Ovary (tissue), 9 donors: ENCODE measurements around the gene SBK2. TPM values are rescaled to one million over a fixed set of nuclear protein-coding genes. Genes with fewer than 3 reads are reported as not detected.

Source experiments
- DNase-seq, 5 donors: peaks; one replicate each; pipeline ENCODE4 v3.0.0-alpha.2; 2019 to 2020
- H3K27ac ChIP-seq, 2 donors: fragments of 200-600 bp; one replicate each; pipeline versions ENCODE4 v1.5.1 to v1.8.0; 2019 to 2022
- H3K27me3 ChIP-seq: fragments of 200-600 bp; one replicate; pipeline ENCODE4 v1.8.0; 2022
- H3K36me3 ChIP-seq: fragments of 200-600 bp; sonication (generic); one replicate; pipeline ENCODE4 v1.5.1; 2019
- H3K4me1 ChIP-seq: one replicate; pipeline ENCODE4 v1.8.1; 2013; ENCODE audit warnings: mild to moderate bottlenecking, moderate library complexity; ENCODE audit not compliant: insufficient read depth
- H3K4me3 ChIP-seq: fragments of 200-600 bp; sonication (generic); one replicate; pipeline ENCODE4 v1.5.1; 2017
- H3K9me3 ChIP-seq, 2 donors: fragments of 200-600 bp in 1 of 2; sonication (generic) in 1 of 2; one replicate each; pipeline versions ENCODE4 v1.5.1 to v1.8.1; 2013 to 2019; ENCODE audit warnings: mild to moderate bottlenecking in 1 of 2, moderate library complexity in 1 of 2
- EP300 ChIP-seq: sonication (generic); formaldehyde crosslinking; IDR thresholded peaks from one replicate; pipeline ENCODE4 v1.6.1; 2017; ENCODE audit warnings: antibody characterized with exemption
- POLR2A ChIP-seq: fragments of 450-650 bp; IDR thresholded peaks from one replicate; pipeline ENCODE4 v1.6.1; 2017; ENCODE audit warnings: antibody characterized with exemption, mild to moderate bottlenecking, moderate library complexity
- WGBS, 3 donors: extraction: QIAGEN DNeasy Blood & Tissue Kit in 1 of 3; methylation state at CpG; one replicate each; pipeline versions ENCODE4 v1.1.5 to v1.1.7; 2013 to 2017; 5-methylcytosine and 5-hydroxymethylcytosine counted together
- intact Hi-C, 4 donors: fragments of 100-400 bp; cut with DNase I; formaldehyde crosslinking; loops; one replicate each; pipeline versions ENCODE4 v1.11.0 to v1.15.1; 2022 to 2023
- polyA plus RNA-seq, 2 donors: library from polyadenylated mRNA; stranded (reverse); fragments of 200-250 nt in 1 of 2; fragments of 350-450 nt in 1 of 2; fragmentation: Illumina TruSeq in 1 of 2; extraction: RNeasy Lipid Tissue Mini Kit (QIAGEN cat#74804) in 1 of 2; gene quantifications; one replicate each; pipeline ENCODE4 v1.2.3, GENCODE V29; 2013 to 2014
- total RNA-seq, 7 donors: library from RNA; depleted of rRNA in 2 of 7; stranded (reverse); fragments of >200 nt in 2 of 7; fragmentation: NEBNext Ultra II Directional in 3 of 7; extraction: Animal tissue kit (Norgen Biotek cat#: 25700) in 3 of 7; gene quantifications; one replicate each; pipeline versions ENCODE4 v1.1.0 to v1.2.4, GENCODE V29; 2016 to 2023
- TF ChIP-seq, protein P1 (sequence below), 3 donors: fragments of 450-650 bp in 2 of 3; fragments of 200-600 bp in 1 of 3; IDR thresholded peaks; one replicate each; pipeline versions ENCODE4 v1.5.1 to v1.8.0; 2016 to 2022; ENCODE audit warnings: antibody characterized with exemption in 3 of 3, mild to moderate bottlenecking in 1 of 3
- donor health status: DM: no; HTN: no; CAD: no; lungs with moderate emphysema.
- donor health status: DM: no; HTN: no; CAD: no.
- donor health status: Bipolar disorder and iron deficiency.
- donor health status: DM: yes; HTN: yes; CAD: no.
- donor health status: DM: no; HTN: no; CAD: no.
- donor health status: DM: yes; HTN: yes; CAD: no.

Gene SBK2
- total and polyA plus RNA-seq, 9 donors = 0.20 to 1.0 TPM; not detected in 7

GRCh38 chr19:55538132-55538531, 1.2 kb upstream of the SBK2 start:
- Histone ChIP-seq H3K4me1 (no peaks in the 10 kb centered on the region), H3K27me3 (no peaks in the 10 kb centered on the region), H3K36me3 (no peaks in the 10 kb centered on the region), H3K9me3 (no peaks in the 10 kb centered on the region), H3K27ac (no peak overlapping the region), H3K4me3 (no peak overlapping the region)
- DNase-seq = no peak
- intact Hi-C loops = no loop called here
- TF ChIP-seq EP300 (no peak), POLR2A (no peak)
- TF ChIP-seq, protein P1, sequence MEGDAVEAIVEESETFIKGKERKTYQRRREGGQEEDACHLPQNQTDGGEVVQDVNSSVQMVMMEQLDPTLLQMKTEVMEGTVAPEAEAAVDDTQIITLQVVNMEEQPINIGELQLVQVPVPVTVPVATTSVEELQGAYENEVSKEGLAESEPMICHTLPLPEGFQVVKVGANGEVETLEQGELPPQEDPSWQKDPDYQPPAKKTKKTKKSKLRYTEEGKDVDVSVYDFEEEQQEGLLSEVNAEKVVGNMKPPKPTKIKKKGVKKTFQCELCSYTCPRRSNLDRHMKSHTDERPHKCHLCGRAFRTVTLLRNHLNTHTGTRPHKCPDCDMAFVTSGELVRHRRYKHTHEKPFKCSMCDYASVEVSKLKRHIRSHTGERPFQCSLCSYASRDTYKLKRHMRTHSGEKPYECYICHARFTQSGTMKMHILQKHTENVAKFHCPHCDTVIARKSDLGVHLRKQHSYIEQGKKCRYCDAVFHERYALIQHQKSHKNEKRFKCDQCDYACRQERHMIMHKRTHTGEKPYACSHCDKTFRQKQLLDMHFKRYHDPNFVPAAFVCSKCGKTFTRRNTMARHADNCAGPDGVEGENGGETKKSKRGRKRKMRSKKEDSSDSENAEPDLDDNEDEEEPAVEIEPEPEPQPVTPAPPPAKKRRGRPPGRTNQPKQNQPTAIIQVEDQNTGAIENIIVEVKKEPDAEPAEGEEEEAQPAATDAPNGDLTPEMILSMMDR (IDR thresholded peaks at IDR 0.05) = no peak
- WGBS, 3 donors = 80 to 89% (median 87%) methylated on average over 5 of the region's 5 CpGs

GRCh38 chr19:55537741-55538111, 793 bp upstream of the SBK2 start:
- no peak overlapping the region for H3K4me3 ChIP-seq
- WGBS, 3 donors = 39 to 45% (median 44%) methylated on average over 5 of the region's 5 CpGs
- TF ChIP-seq POLR2A (no peak), EP300 (no peak)
- TF ChIP-seq, protein P1 (IDR thresholded peaks at IDR 0.05) = no peak
- H3K27me3 ChIP-seq = no peaks in the 10 kb centered on the region
- intact Hi-C loops = no loop called here
- H3K9me3 ChIP-seq = no peaks in the 10 kb centered on the region
- no peak overlapping the region for H3K27ac ChIP-seq
- no peak for DNase-seq
- H3K36me3 ChIP-seq = no peaks in the 10 kb centered on the region
- no peaks in the 10 kb centered on the region for H3K4me1 ChIP-seq

DNA sequence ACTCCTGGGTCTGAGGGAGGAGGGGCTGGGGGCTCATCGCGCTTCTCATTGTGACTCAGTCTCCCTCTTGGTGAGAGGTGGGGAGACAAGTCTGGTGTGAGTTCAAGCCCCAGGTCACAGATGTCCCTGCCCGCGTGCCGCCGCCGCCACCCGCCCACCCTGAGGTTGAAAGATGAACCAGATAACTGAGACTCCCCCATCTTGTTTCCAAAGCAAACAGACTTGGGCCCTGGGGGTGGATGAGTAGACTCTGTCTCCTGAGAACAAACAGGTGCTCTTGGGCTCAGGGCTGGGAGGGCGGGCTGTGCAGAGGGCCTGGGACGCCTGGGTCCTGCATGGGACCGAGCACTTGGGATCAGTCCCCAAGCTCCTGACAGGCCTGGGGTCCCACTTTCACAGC, 567 bp downstream of the SBK2 start:
- intact Hi-C loops = no loop called here
- H3K9me3 ChIP-seq = no peaks in the 10 kb centered on the region
- no peak overlapping the region for H3K27ac ChIP-seq
- TF ChIP-seq EP300 = no peak
- no peak for TF ChIP-seq POLR2A
- TF ChIP-seq, protein P1 (IDR thresholded peaks at IDR 0.05) = no peak
- WGBS, 3 donors = 85 to 89% (median 86%) methylated on average over 10 to 11 of the region's 11 CpGs
- H3K4me3 ChIP-seq = no peak overlapping the region
- H3K36me3 ChIP-seq = no peaks in the 10 kb centered on the region
- H3K4me1 ChIP-seq = no peaks in the 10 kb centered on the region
- H3K27me3 ChIP-seq = no peaks in the 10 kb centered on the region
- no peak for DNase-seq

DNA sequence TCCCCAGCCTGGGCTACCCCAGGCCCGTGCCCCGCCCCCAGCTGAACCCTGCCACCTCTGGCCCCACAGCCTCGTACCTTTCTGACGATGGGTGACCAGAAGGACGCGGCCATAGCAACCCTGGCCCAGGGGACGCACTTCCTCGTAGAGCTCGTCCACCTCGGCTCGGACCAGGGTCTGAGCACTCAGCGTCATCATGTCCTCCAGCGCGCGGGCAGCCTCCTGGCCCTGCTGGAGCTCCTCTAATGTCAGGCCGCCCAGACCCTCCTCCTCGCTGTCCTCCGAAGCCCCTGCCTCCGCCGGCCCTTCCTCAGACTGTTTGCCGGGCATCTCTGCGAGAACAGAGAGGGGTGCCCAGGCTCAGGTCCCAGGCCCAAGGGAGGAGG, 975 bp downstream of the SBK2 start:
- intact Hi-C loops = no loop called here
- Histone ChIP-seq H3K9me3 (no peaks in the 10 kb centered on the region), H3K36me3 (no peaks in the 10 kb centered on the region), H3K4me1 (no peaks in the 10 kb centered on the region), H3K4me3 (no peak overlapping the region), H3K27me3 (no peaks in the 10 kb centered on the region), H3K27ac (no peak overlapping the region)
- WGBS, 3 donors = 82 to 88% (median 84%) methylated on average over 22 of the region's 22 CpGs
- DNase-seq = no peak
- TF ChIP-seq, protein P1 (IDR thresholded peaks at IDR 0.05) = no peak
- no peak for TF ChIP-seq EP300
- no peak for TF ChIP-seq POLR2A
